ENCODE measurements around the gene TBC1D10A. TPM values are rescaled to one million over a fixed set of nuclear protein-coding genes. Genes with fewer than 3 reads are reported as not detected.
A peak's percentile ranks its signal among the peaks of the same experiment; 100 is the strongest.

The TBC1D10A gene
- total RNA-seq, 6 experiments from 2014 or later = 15.6 to 20.6 (median 16.7) TPM

- no peak for DNase-seq
- no peak overlapping the region for H3K27ac Mint-ChIP-seq
- H3K27me3 Mint-ChIP-seq (ENCODE audit: insufficient read depth) = peaks cover 10% of the 10 kb centered on the region; the same call in 1 of the 2 replicates
- H3K36me3 Mint-ChIP-seq (ENCODE audit: low read depth) = no peaks in the 10 kb centered on the region
- no peak overlapping the region for H3K4me3 Mint-ChIP-seq
- TF ChIP-seq, protein P1, sequence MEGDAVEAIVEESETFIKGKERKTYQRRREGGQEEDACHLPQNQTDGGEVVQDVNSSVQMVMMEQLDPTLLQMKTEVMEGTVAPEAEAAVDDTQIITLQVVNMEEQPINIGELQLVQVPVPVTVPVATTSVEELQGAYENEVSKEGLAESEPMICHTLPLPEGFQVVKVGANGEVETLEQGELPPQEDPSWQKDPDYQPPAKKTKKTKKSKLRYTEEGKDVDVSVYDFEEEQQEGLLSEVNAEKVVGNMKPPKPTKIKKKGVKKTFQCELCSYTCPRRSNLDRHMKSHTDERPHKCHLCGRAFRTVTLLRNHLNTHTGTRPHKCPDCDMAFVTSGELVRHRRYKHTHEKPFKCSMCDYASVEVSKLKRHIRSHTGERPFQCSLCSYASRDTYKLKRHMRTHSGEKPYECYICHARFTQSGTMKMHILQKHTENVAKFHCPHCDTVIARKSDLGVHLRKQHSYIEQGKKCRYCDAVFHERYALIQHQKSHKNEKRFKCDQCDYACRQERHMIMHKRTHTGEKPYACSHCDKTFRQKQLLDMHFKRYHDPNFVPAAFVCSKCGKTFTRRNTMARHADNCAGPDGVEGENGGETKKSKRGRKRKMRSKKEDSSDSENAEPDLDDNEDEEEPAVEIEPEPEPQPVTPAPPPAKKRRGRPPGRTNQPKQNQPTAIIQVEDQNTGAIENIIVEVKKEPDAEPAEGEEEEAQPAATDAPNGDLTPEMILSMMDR (IDR thresholded peaks at IDR 0.05) = no peak
- peaks cover 6% of the 10 kb centered on the region for H3K4me1 Mint-ChIP-seq (ENCODE audit: low read depth)
- H3K9me3 Mint-ChIP-seq = no peaks in the 10 kb centered on the region
Observed at GRCh38 chr22:30265823-30266444, 60.8 kb downstream of the TBC1D10A start.

GRCh38 chr22:30265131-30265720 lies 61.5 kb downstream of the TBC1D10A start:
- H3K36me3 Mint-ChIP-seq (ENCODE audit: low read depth) = no peaks in the 10 kb centered on the region
- H3K27me3 Mint-ChIP-seq (ENCODE audit: insufficient read depth) = peaks cover 13% of the 10 kb centered on the region
- TF ChIP-seq, protein P1 (IDR thresholded peaks at IDR 0.05) = no peak
- H3K4me1 Mint-ChIP-seq (ENCODE audit: low read depth) = peaks cover 6% of the 10 kb centered on the region
- H3K9me3 Mint-ChIP-seq = no peaks in the 10 kb centered on the region
- H3K4me3 Mint-ChIP-seq = no peak overlapping the region
- H3K27ac Mint-ChIP-seq = no peak overlapping the region
- DNase-seq = no peak

GRCh38 chr22:30263883-30264282 lies 62.9 kb downstream of the TBC1D10A start:
- no peaks in the 10 kb centered on the region for H3K36me3 Mint-ChIP-seq (ENCODE audit: low read depth)
- no peaks in the 10 kb centered on the region for H3K9me3 Mint-ChIP-seq
- no peak for DNase-seq

GRCh38 chr22:30262917-30263741 lies 63.6 kb downstream of the TBC1D10A start:
- peaks cover 13% of the 10 kb centered on the region for H3K27me3 Mint-ChIP-seq (ENCODE audit: insufficient read depth)
- DNase-seq = peak; percentile 22
- peaks cover 6% of the 10 kb centered on the region for H3K4me1 Mint-ChIP-seq (ENCODE audit: low read depth)
- H3K36me3 Mint-ChIP-seq (ENCODE audit: low read depth) = no peaks in the 10 kb centered on the region
- H3K27ac Mint-ChIP-seq = peak overlapping the region; percentile 48; the same call in 1 of the 2 replicates
- TF ChIP-seq, protein P1 (IDR thresholded peaks at IDR 0.05) = peak; percentile 100
- H3K9me3 Mint-ChIP-seq = no peaks in the 10 kb centered on the region
- H3K4me3 Mint-ChIP-seq = peak overlapping the region; percentile 69

More at GRCh38 chr22:30263883-30264282, 62.9 kb downstream of the TBC1D10A start:
- Mint-ChIP-seq H3K27me3 (ENCODE audit: insufficient read depth) (peaks cover 13% of the 10 kb centered on the region), H3K4me1 (ENCODE audit: low read depth) (peaks cover 6% of the 10 kb centered on the region), H3K27ac (no peak overlapping the region), H3K4me3 (no peak overlapping the region)
- TF ChIP-seq, protein P1 (IDR thresholded peaks at IDR 0.05) = no peak

DNA sequence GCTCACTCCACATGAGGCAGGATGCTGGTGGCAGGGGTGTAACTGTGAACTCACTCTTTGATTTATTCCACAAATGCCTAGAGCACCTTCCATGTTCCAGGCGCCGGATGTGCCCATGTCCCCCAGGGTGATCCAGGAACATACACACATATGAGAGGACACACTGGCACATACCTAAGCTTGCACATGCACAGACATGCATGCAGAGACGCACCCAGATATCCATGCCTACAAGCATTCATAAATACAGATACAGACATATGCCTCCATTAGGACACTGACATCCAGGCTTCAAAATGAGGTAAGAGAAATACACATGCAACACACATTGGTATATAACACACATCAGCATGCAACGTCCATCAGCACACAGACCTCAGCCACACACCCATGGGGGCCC lies 64.6 kb downstream of the TBC1D10A start:
- H3K4me3 Mint-ChIP-seq = no peak overlapping the region
- TF ChIP-seq, protein P1 (IDR thresholded peaks at IDR 0.05) = no peak
- no peaks in the 10 kb centered on the region for H3K9me3 Mint-ChIP-seq
- H3K27ac Mint-ChIP-seq = no peak overlapping the region
- DNase-seq = no peak
- H3K36me3 Mint-ChIP-seq (ENCODE audit: low read depth) = no peaks in the 10 kb centered on the region
- peaks cover 6% of the 10 kb centered on the region for H3K4me1 Mint-ChIP-seq (ENCODE audit: low read depth)
- peaks cover 13% of the 10 kb centered on the region for H3K27me3 Mint-ChIP-seq (ENCODE audit: insufficient read depth)
